Umbilical cord (tissue), 2 donors: Measurements from ENCODE around the gene PBX1. TPM values are rescaled to one million over a fixed set of nuclear protein-coding genes. Genes with fewer than 3 reads are reported as not detected.

Experiments used
- DNase-seq: peaks from one replicate; pipeline ENCODE4 v3.0.0-alpha.2; 2015; ENCODE audit warnings: low spot score
- total RNA-seq: library from RNA; depleted of rRNA; stranded (reverse); fragments of >200 nt; gene quantifications from one replicate; pipeline ENCODE4 v1.2.3, GENCODE V29; 2014; ENCODE audit warnings: low replicate concordance; ENCODE audit not compliant: insufficient read depth

PBX1 gene
- total RNA-seq, 1 donor from 2014 or later: 119 TPM

GRCh38 chr1:164695956-164696665 is 137.1 kb downstream of the PBX1 start:
- DNase-seq: no peak

- no peak for DNase-seq
These were observed 141.0 kb downstream of the PBX1 start for GRCh38 chr1:164699815-164700491.

- DNase-seq: no peak
These were observed 141.7 kb downstream of the PBX1 start for GRCh38 chr1:164700683-164701082.

GRCh38 chr1:164701189-164701761 is 142.3 kb downstream of the PBX1 start:
- DNase-seq: peak; percentile 59

GRCh38 chr1:164702216-164702615 is 143.2 kb downstream of the PBX1 start:
- no peak for DNase-seq

GRCh38 chr1:164702664-164703063 is 143.7 kb downstream of the PBX1 start:
- DNase-seq: no peak

- no peak for DNase-seq
These were observed 144.5 kb downstream of the PBX1 start for GRCh38 chr1:164703463-164703862.

GRCh38 chr1:164703960-164704411 is 145.0 kb downstream of the PBX1 start:
- DNase-seq: peak; percentile 78

- DNase-seq: no peak
These were observed 146.0 kb downstream of the PBX1 start for GRCh38 chr1:164704954-164705353.

- DNase-seq: no peak
These were observed 147.6 kb downstream of the PBX1 start for GRCh38 chr1:164706606-164706987.

GRCh38 chr1:164707868-164708331 is 148.9 kb downstream of the PBX1 start:
- peak; percentile 71 for DNase-seq

- DNase-seq: no peak
These were observed 149.6 kb downstream of the PBX1 start for GRCh38 chr1:164708596-164708995.

- no peak for DNase-seq
These were observed 150.1 kb downstream of the PBX1 start for GRCh38 chr1:164709126-164709525.

GRCh38 chr1:164709541-164710278 is 150.7 kb downstream of the PBX1 start:
- DNase-seq: no peak

- DNase-seq: peak; percentile 95
These were observed 153.4 kb downstream of the PBX1 start for GRCh38 chr1:164712131-164713036.

GRCh38 chr1:164713456-164714207 is 154.6 kb downstream of the PBX1 start:
- DNase-seq: no peak

- no peak for DNase-seq
These were observed 158.2 kb downstream of the PBX1 start for GRCh38 chr1:164716992-164717703.

- DNase-seq: peak; percentile 56
These were observed 159.8 kb downstream of the PBX1 start for GRCh38 chr1:164718821-164719220.

GRCh38 chr1:164719676-164720439 is 160.9 kb downstream of the PBX1 start:
- no peak for DNase-seq
